ENCODE data around the gene TFAM. TPM values are rescaled to one million over a fixed set of nuclear protein-coding genes. Genes with fewer than 3 reads are reported as not detected.

The TFAM gene
- total and polyA plus RNA-seq, 2 of the 8 experiments (the other 6 are each of a cell fraction or from before 2014, with no cell fraction given): 29.3 to 97.3 TPM

DNA sequence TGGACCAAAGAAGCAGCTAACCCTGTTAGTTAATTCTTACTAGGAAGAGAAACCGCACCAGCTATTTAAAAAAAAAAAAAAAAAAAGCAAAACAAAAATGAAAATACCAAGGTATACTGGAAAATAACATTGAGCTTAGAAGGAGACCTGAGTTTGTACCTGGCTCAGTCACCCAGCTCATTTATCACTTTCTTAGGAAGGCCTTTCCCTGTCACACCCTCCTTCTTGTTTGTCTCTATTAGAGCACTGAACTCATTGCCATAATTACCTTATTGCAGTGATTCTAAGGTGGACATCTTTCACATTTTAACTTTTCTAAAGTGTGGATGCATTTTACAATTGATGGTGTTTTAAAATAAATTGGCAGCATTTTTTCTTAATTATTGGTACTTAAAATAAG is 26.3 kb upstream of the TFAM start (continued):
- no peak for TF ChIP-seq SRF (IDR thresholded peaks at IDR 0.05; ENCODE audit: low read depth, low read length)
- no peak for TF ChIP-seq CHD2 (IDR thresholded peaks at IDR 0.05; ENCODE audit: low read length)
- TF ChIP-seq SP4 (IDR thresholded peaks at IDR 0.05; ENCODE audit: low read length): no peak
- no peak for TF ChIP-seq GTF2F1 (IDR thresholded peaks at IDR 0.05; ENCODE audit: borderline replicate concordance, low read depth, low read length)
- no peak for TF ChIP-seq BCL11A (IDR thresholded peaks at IDR 0.05; ENCODE audit: low read depth in 2 of 2, low read length in 2 of 2)
- no peak for TF ChIP-seq KDM5A (IDR thresholded peaks at IDR 0.05; ENCODE audit: low read length)

All from H1 (cell line).